Stimulated activated CD4-positive, alpha-beta T cell treated with anti-CD3 and anti-CD28 coated beads, Interleukin-12 subunit alpha, Interleukin-12 subunit beta, amount 100 ng/mL, for 24 hours (primary cell): ENCODE results near the gene NTNG2.

Experiments
- DNase-seq, 2 experiments: peaks; one replicate each; pipeline ENCODE4 v3.0.0-alpha.2; 2020; ENCODE audit warnings: low read depth in 2 of 2

Gene NTNG2

DNA sequence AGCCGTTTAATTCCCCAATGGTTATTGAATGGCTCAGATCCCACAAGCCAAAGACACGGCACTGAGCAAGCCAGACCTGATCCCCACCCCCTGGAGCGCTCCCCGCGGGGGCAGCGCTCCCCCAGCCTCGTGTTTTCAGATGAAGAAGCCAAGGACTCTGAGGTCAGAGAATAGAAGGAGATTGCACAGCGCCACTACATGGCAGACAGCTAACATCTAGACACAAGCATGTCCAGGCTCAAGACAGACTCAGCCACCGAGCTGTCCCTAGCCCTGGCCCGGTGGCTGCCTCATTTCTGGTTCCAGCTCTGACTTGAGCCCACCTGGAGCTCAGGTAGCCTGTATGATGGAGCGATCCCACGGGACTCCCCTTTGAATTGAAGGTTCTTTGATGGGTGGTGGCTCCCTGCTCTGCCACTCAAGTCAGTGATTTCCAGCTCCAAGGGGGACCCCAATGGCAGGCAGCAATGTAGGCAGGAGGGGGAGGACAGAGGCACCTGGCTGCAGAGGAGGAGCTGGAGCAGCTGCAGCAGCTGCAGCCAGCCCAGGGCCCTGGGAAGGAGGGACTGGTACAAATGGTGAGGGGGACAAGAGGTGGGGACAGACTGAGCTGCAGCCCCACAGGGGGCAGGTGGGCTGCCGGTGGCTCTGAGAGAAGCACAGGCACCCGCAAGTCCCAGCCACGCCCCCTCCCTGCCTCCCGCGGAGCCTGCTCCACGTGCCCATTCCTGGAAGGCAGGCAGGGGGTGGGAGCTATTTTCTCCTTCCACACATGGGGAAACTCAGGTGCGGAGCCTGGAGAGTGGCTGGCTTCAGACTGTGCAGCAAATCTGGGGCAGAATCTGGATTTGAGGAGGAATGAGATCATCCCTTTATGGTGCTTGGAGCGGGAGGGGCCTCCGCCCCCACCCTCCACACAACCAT, 40.2 kb downstream of the NTNG2 start:
- DNase-seq, result no peak

DNA sequence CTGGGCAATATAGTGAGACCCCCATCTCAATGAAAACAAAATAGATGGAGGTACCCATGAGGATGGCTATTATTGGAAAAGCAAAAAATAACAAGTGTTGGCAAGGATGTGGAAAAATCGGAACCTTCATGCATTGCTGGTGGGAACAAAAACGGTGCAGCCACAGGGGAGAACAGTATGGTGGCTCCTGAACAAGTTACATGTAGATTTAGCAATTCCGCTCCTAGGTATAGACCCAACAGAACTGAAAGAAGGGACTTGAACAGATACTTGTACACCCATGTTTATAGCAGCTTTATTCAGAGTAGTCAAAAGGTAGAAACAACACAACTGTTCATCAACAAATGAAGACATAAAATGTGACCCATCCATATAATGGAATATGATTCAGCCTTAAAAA, 43.0 kb downstream of the NTNG2 start:
- no peak for DNase-seq

DNA sequence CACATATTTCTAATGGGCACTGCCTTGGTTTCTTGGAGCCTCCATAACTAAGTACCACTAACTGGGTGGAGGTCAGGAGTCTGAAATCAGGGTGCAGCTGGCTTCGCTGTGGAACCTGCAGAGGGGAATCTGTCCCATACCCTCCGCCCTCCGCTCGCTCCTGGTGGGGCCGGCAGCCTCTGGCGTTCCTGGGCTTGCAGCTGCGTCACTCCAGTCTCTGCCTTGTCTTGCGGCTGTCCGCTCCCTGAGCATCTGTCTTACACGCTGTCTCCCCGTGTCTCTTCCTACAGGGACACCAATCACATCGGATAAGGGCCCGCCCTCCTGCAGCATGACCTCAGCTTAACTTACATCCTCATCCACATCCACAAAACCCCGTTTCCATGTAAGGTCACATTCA, 45.4 kb downstream of the NTNG2 start:
- no peak for DNase-seq

DNA sequence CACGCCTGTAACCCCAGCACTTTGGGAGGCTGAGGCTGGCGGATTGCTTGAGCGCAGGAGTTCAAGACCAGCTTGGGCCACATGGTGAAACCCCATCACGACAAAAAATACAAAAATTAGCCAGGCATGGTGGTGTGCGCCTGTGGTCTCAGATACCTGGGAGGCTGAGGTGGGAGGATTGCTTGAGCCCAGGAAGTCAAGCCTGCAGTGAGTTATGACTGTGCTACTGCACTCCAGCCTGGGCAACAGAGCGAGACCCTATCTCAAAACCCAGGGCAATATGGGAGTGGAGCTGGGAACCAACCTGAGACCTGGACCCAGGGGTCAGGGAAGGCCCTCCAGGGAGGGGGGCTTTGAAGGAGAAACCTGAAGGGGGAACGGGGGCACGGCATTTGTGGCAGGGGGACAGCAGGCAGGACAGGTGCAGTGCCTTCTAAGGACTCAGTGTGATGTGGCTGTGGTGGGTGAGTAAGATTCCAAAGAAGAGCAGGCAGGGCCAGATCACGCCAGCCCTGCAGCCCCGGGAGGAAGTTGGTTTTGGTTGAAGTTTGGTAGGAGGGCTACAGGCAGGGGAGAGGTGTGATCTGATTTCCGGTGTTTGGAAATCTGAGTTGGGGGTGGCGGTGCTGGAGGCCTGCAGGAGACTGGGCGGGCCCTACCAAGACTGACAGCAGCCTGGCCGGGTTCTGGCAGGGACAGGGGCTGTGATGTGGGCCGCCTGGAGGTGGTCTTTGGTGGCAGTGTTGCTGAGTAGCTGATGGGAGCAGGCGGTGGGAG, 46.2 kb downstream of the NTNG2 start:
- no peak for DNase-seq

DNA sequence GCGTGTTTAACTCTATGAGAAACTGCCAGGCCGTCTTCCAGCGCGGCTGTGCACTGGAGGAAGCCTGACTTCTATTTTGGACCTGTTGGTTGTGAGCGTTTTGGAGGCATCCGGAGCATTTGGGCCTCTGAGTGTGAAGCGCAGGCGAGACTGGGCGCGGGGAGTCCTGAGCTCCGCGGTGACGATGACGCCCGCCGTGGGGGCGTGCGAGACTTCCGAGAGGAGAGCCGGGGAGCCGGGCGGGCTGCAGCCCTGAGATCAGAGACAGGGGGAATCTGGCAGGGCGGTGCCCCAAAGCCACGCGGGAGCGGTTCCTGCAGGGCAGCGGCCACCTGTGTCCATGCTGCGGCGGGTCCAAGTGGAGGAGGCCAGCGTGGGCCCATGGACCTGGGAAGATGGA, 47.4 kb downstream of the NTNG2 start:
- no peak for DNase-seq

DNA sequence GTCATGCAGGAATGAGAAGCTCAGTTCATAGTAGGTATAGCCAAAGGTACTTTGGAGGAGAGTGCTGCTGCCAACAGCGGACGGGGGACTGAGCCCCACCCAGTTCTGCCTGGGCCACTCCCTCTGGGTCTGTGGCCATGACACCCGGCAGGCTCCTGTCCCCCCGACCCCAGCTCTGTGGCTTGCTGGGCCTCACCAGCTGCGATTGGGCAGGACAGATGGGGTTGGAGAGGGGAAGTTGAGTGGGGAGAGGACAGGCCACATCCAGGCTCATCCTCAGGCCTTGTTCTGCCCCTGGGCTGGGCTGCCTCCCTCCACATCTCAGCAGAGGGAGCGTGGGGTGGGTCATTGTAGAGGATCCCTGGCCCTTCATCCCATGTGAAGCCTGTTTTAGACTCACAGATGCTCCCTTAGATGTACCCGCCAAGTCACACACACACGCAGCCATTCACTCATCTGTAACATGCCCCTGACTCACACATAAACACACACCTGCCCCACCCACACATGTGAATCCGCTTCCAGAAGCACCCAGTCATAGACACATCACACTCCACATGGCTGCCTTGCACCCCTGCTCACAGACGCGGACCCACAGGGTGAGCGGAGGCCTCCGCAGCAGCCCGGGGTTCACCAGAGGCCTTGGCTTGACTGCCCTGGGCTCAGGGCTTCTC, 48.8 kb downstream of the NTNG2 start:
- no peak for DNase-seq

DNA sequence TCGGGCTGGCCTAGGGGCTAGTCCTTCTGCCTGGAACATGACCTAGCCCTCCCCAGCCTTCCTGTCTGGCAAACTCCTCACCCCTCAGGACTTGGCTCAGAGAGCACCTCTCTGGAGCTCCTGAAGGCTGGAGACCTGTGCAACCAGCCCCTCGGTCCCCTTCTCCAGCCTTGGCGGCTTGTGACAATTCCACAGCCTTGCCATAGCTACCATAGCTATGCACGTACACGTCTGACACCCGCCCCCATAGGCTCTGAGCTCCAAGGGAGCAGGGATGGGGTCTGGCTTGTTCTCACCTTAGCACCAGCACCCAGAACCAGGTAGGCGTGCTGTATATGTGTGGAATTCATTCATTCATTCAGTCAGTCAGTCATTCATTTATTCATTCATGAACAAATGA, 49.7 kb downstream of the NTNG2 start:
- no peak for DNase-seq

DNA sequence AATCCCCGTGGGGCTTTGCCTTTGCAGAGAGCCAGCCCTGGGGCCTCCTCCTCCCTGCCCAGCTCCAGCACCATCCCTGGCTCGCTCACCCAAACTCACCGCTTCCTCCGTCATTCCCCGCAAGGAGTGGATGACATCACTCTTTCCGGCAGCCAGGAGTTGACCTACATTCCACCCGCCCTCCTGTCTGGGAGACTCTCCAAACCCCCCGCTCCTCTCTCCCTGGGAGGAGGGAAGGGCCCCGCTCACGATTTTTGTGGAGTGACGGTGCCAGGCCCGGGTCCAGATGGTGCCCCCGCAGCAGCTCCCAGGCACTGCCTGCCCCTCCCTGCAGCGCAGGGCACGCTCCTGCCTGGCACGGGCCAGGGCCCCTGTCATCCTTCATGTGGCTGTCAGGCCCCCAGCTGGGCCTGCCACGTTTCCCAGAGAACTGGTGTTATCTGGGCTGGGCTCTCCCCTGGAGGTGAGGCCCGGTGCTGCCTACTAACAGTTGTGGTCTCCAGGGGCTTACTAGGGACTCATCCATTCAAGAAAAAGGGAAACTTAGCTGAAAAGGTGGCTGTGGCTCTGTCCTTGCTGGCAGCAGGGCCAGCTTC, 52.3 kb downstream of the NTNG2 start:
- no peak for DNase-seq

DNA sequence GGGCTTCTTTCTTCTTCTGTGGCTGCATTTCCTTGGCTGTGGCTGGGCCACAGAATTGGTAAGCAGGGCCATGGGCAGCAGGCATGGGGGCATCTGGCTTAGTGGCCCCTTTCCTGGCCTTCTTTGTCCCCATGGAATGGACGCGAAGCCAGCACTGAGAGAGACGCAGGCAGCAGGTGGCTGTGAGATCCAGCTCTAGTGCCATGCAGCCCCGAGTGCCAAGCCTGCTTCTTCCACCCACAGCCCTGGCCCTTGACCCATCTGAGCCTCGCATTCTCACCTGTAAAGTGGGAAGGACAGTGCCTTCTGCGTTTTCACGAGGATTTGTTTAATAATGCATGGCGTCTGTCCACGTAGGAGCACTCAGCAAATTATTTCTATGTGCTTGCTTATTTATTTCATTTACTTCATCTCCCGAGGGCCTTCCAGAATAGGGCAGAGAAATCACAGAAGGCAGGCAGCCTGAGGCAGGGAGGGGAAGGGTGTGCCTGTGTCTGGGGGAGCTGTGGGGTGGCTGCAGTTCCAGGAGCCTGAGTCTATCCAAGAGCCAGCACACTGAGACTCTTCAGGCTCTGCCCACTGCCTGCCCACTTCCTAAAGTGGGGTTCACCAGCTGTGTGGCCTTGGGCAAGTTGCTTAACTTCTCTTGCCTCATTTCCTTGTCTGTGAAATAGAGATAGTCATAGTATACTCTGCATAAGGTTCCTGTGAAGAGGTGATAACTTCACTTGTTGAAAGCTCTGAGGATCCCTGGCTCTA, 55.2 kb downstream of the NTNG2 start:
- no peak for DNase-seq

DNA sequence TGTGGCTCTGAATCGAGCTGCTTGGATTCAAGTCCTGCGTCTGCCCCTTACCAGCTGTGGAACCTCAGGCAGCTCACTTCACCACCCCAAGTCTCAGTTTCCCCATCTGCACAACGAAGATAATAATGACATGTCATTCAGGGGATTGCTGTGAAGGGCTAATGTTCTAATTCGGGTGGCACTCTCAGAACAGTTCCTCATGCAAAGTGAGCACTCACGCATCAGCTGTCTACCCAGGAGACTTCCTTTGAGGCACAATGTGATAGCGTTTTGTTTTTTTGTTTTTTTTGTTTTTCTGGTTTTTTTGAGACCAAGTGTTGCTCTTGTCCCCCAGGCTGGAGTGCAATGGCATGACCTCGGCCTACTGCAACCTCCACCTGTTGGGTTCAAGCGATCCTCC, 56.4 kb downstream of the NTNG2 start:
- DNase-seq, result no peak

DNA sequence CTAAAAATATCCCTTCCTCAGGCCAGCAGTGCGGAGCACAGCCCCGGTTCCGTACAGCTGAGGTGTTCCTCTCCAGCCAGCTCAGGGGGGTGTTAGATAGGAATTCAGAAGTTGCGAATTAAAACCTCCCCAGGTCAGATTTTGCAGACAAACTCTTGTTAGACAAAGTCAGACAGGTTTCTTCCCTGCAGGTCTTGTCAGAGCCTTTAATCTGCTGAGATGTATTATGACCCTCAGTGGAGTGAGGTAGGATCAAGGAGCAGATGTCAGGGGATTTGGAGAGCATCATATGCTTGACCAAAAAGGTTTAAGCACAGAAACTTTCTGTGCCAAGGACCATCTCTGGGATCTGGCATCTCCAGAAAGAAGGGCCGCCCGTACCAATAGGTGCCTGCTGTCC, 60.1 kb downstream of the NTNG2 start:
- DNase-seq, result no peak

DNA sequence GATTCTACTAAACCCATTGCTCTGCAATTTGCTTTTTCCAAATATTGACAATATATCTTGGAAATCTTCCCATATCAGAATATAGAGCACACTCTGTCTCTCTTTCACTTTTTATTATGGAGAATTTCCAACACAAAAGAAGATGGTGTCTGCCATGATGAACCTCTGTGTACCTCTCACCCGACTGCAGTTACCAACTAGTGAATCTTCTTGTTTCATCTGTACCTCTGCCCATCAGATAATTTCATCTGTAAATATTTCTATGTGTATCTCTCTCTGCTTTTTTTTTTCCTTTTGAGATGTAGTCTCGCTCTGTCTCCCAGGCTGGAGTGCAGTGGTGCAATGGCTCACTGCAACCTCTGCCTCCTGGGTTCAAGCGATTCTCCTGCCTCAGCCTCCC, 62.8 kb downstream of the NTNG2 start:
- DNase-seq, result no peak

DNA sequence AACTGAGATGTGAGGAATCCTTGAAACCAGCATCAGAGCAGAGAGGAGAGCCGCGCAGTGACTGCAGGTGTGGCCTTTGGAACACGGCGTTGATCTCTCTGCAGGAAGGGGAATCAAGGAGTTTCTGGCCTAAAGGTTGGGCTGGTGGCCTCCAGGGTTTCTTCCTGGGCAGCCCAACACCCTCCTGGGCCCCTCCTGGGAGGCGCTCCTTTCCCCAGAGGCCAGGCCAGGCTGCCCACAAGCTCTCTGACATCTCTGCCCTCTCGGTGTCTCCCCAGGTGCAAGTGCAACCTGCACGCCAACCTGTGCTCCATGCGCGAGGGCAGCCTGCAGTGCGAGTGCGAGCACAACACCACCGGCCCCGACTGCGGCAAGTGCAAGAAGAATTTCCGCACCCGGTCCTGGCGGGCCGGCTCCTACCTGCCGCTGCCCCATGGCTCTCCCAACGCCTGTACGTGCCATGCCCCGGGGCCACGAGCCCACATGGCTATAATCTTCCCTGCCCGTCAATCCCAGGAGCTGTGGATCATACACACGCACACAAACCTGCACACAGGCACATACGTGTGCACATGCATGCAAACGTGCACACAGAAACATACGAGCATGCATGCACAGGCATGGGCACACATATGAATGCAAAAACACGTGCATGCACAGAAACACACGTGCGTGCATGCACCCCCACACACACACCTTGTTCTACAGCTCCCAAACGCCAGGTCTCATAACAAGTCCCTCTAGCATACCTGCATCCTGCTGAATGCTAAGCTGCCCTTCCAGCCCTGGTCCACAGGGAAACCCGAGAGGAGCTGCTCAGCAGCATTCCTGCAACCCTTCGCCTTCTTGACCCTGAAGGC, 64.9 kb downstream of the NTNG2 start:
- DNase-seq, result no peak

DNA sequence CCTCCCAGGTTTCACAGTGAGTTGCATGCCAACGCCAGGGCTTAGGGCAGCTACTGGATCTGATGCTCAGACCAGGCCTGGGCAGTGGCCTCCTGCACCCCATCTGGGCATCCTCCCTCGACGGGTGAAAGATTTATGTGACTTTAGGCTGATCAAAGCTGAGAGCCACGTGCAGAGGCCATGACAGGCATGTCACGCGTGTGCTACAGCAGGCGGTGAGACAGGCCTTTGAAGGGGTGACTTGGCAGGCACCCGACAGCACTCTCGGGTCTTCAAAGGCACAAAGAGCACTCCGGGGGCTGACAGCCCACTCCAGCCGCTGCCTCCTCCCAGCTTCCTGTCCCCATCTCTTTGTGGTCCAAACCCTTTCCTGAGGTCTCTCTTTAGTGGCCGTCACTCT, 66.2 kb downstream of the NTNG2 start:
- no peak for DNase-seq

DNA sequence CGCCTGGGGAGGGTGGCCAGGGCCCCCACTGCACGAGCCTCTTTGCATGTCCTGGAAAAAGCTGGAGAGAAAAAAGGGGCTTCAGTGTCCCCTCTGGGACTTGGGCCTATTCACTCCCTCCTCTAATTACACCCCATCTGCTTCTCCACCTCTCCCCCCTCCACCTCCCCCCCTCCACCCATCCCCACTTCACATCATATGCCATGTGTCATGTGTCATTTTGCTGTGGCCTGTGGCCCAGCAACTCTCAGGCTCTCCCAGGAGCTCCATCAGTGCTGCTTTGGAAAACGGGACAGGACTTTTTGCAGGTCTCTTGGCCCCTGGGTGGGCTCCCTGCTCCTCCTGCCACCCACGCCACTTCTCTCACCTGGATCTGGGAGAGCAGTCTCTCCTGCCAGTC, 68.7 kb downstream of the NTNG2 start:
- no peak for DNase-seq

DNA sequence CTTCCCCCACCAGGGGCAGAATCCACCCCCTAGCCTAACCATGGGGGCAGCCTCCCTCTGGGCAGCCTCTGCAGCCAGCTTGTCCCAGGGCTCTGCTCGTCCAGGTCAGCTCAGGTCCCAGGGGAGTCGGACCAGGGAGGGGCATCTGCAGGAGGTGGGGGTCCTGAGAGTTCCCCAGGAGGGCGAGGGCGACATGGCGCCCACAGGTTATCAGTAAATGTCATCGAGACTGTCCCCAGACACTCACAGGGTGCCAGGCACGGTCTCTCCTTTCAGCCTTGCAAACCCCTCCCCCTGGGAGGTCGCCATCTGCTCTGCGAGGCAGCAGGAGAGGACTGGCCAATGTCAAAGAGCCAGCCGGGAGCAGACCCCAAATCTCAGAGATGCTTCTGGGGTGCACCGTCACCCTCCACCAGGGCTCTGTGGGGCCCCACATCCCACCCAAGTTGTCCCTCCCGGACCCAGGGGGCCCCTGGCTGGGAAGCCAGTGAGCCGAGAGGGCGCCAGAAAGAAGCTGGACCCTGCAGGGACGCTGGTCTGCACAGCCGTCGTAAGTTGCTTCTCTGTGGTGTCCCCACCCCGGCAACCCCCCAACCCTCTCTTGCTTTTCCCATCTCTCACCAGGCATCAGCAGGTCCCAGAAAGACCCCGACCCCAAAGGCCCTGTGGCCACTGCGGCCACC, 69.3 kb downstream of the NTNG2 start:
- DNase-seq, result no peak

DNA sequence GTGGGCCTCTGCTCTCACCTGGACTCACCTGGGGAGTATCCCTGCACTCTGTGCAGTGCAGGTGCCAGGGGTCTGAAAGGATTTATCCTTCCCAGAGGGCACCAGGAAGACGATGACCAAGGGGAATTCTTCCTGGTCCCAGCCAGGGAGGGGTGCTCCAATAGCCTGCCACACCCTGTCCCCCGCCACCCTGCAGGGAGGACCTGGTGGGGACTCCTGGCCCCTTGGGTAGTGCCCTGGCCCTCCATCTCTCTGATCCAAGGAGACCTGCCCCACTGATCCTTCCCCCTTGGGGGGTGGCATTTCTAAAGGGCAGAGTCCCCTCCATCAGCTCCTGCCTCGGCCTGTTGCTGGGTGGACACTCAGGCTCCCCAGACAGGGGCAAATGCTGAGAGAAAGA, 70.7 kb downstream of the NTNG2 start:
- DNase-seq, result no peak

DNA sequence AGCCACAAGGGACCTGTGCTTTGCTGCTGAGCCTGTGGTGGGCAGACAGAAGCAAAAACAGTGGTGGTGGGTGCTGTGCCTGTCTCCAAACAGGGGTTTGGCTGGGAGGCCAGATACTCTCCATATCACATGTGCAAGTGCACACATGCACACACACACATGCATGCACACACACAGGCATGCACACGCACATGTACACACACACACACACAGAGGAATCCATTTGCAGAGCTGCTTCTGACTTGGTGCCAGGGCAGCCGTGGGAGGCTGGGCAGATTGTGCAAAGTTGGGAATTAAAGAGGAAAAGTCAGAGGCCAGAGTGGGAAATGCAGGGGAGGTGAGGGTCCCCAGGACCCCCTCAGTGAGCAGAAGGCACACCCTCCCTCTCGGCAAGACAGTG, 71.3 kb downstream of the NTNG2 start:
- no peak for DNase-seq

DNA sequence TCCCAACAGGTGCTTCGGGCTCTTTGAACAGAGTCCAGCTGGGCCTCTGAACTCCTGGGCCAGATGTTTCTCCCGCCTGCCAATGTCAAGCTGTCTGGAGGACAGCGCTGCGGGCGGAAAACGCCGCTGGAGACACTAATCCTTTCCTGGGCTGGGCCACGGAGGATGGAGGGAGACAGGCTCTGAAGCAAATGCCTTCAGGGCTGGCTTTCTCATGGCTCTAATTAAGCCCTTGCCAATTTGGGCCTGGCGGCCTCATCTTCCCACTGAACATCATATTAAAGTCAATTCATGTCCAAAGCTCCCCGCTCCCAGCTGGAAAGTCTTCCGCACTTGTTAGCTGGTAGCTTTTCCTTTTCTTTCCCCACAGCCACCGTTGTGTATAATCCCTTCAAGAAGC, 72.7 kb downstream of the NTNG2 start:
- no peak for DNase-seq

DNA sequence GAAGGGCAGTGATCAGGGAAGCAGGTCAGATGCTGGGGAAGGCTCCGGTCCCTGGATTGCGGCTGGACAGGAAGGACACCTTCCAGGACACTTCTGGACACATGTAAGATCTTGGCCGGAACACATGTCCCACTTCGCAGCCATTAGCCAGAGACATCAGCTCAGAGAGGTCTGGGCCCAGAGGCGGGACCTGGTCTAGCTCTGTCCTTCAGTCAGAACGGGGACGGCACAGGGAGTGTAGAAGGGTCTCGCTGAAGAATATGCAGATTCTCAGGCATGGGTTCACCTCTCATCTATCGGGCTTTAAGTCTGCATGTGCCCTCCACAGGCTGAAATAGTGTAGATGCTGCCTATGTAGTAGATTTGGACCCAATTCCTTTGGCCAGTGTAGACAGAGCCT, 73.3 kb downstream of the NTNG2 start:
- DNase-seq, result no peak
